Measurements from ENCODE around the gene OR4F3.
"Not testable (repeated sequence)": the region's sequence is repeated elsewhere in the genome, so short reads cannot be mapped to it uniquely, and the experiment has no call there.

OR4F3 gene

GRCh38 chr5:181366968-181367367, at the start of gene OR4F3:
Gene OR4F3 (plus strand): TSS chr5:181367268.
- not testable (repeated sequence) for DNase-seq

All from hematopoietic multipotent progenitor cell treated with erythropoietin and hydrocortisone succinate and interleukin-3 and kit ligand, for 6 days (in vitro differentiated cells).